T-helper 2 cell treated with Interferon-gamma antibody and Interleukin-4, amounts not matched to agents 100 ng/mL and 5 ng/mL, for 36 hours (primary cell): ENCODE data around the gene ANKRD36C. TPM values are rescaled to one million over a fixed set of nuclear protein-coding genes. Genes with fewer than 3 reads are reported as not detected.
"Not testable (repeated sequence)": the region's sequence is repeated elsewhere in the genome, so short reads cannot be mapped to it uniquely, and the experiment has no call there.

Experiments used
- intact Hi-C: fragments of 100-400 bp; cut with micrococcal nuclease; formaldehyde crosslinking; loops from one replicate; pipeline ENCODE4 v1.15.1; 2023
- total RNA-seq: library from RNA; stranded (reverse); gene quantifications from 2 replicates; pipeline ENCODE4 v1.2.3, GENCODE V29; 2022

Gene ANKRD36C
- total RNA-seq, 1 donor from 2014 or later = 76.2 TPM

DNA sequence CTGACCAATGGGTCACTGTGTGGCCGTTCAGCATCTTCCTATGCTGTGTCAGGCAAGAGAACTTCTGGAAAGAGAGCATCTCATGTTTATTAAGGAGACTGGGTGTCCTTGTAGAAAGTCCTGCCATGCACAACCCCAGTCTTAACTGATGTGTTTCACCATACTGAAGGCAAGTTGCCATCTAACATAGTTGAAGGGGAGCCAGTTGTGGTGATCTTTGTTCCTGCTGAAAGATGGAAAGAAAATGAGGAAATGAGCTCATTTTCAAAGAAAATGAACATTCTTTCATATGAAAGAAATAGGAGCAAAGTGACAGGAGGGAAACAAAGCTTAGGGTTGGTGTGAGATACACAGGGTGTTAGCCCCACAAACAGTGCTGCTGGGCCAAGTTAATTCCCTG is 178.3 kb downstream of the ANKRD36C start:
- intact Hi-C loops = not testable (repeated sequence)

- intact Hi-C loops = no loop called here
These were observed 191.7 kb downstream of the ANKRD36C start for GRCh38 chr2:95799892-95800291.

DNA sequence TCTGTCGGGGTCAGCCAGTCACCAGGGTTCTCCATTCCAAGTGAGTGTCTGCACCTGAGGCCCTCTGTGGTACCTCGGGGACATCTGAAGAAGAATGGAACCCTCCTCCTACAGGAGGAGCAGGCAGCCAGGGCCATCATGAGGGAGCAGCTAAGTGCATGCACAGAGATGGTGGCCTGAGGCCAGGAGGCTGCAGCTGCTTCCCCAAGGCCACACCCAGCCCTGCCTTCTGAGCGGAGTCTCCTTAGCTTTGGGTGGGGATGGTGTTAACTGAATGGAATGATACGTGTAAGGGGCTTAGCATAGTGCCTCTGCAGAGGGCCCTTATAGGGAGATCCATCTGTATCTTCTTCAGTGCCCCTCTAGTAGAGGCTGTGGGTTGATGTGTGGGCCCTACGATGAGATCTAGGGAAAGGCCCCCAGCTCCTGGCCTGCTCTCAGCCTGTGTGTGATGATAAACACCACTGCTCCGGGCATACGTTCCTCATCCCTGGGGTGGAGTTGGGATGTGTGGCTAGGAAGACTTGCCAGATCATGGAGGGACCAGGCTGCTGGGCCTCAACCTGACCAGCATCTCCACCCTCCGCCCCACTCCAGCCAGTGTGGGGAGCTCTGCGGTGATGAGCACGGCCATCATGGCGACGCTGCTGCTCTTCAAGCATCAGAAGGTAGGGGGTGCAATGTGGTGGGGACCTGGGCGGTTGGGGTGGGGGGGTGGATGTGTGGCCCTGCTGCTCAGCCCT is 192.3 kb downstream of the ANKRD36C start:
- intact Hi-C loops = not testable (repeated sequence)

DNA sequence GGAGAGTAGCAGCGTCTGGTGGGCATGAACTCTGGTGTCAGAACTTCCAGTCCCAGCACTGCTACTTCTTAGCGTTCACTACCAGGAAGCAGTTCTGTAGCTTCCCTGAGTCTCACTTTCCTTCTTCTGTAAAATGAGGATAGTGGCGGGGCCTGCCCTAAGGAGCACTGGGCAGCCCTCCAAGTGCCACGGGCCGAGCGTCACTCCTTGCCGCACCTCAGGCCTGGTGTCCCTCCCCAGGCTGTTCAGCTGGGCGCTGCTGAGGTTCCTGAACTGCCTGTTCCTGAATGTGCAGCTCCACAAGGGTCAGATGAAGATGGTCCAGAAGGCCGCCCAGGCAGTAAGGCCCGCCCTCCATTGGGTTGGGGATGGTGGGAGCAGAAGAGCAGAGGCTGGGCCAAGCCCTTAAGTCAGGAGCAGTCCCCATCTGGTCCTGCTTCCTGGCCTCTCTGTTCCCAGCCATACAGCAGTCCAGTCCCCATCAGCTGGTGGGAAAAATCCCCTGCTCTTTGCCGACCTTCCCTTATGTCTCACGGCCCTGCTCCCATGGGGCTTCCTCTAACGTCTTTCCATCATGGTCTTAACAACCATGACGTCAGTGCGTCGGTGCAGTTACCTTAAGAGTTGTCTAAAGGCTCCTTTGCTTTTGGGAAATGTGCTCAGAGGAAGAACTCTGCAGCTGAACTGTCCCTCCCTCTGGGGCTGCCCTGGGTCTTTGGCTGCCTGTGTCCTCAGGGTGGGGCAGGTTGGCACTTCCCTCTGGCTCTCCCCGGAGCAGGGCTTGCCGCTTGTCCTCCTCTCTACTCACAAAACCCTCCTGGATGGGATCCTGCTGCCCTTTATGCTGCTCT is 195.2 kb downstream of the ANKRD36C start:
- intact Hi-C loops = not testable (repeated sequence)

GRCh38 chr2:95793970-95794369 is 197.7 kb downstream of the ANKRD36C start:
- intact Hi-C loops = not testable (repeated sequence)

- intact Hi-C loops = not testable (repeated sequence)
These were observed 201.4 kb downstream of the ANKRD36C start for GRCh38 chr2:95790180-95790579.

DNA sequence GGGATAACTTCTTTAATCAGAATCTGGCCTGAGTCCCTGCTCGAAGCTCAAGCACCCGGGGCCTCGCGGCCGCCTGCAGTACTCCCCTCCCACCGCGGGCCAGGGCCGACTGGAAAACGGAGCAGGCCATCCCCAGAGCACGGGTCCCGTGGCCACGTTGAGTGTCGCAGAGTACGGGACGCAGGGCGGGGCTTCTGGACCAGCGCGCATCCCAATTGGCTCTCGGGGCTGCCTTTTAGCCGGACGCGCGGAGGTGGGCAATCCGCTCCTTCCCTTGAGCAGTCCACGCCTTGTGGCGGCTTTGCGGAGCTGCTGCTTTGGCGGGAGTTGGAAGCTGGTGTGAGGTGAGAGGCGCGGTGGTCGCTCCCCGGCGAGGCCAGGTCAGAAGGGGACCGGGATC is 202.2 kb downstream of the ANKRD36C start:
- intact Hi-C loops = not testable (repeated sequence)

- intact Hi-C loops = not testable (repeated sequence)
These were observed 203.0 kb downstream of the ANKRD36C start for GRCh38 chr2:95788642-95789041.

Other genes starting within 250 kb of the ANKRD36C start
- gene GPAT2, start 43.1 kb upstream of the ANKRD36C start, total RNA-seq = 12.9 and 13.0 TPM in 2 replicates
- 0.07 and 0.09 TPM in 2 replicates for gene ADRA2B, start 124.7 kb upstream of the ANKRD36C start, total RNA-seq
- gene ASTL, start 146.7 kb upstream of the ANKRD36C start, total RNA-seq = 0.45 TPM in 1 of 2 replicates, not detected in the other
- 24.9 and 25.7 TPM in 2 replicates for gene DUSP2, start 153.6 kb upstream of the ANKRD36C start, total RNA-seq
- gene STARD7, start 217.0 kb upstream of the ANKRD36C start, total RNA-seq = 148 and 150 TPM in 2 replicates